H1 (cell line): ENCODE results near the gene RPS5. TPM values are rescaled to one million over a fixed set of nuclear protein-coding genes. Genes with fewer than 3 reads are reported as not detected.

Experiments used
- MAFK ChIP-seq: IDR thresholded peaks from 2 replicates; pipeline ENCODE4 v1.6.1; 2012; ENCODE audit warnings: low read depth, mild to moderate bottlenecking, improper control_type of control experiment, low read length
- SIN3A ChIP-seq, 2 experiments: IDR thresholded peaks in 1 of 2; conservative IDR thresholded peaks in 1 of 2; 2 replicates each; pipeline ENCODE4 v1.6.1; 2011 to 2012; ENCODE audit warnings: low read length in 2 of 2, improper control_type of control experiment in 1 of 2, low read depth in 1 of 2, mild to moderate bottlenecking in 1 of 2
- YY1 ChIP-seq: IDR thresholded peaks from 2 replicates; pipeline ENCODE4 v1.6.1; 2011; ENCODE audit warnings: low read depth, mild to moderate bottlenecking, low read length
- polyA plus RNA-seq, 7 experiments: library from polyadenylated mRNA; depleted of rRNA in 3 of 7; stranded (reverse) in 5 of 7; unstranded in 2 of 7; fragments of >200 nt in 5 of 7; fragments of 200-250 nt in 2 of 7; gene quantifications; 1 replicate in 5 of 7; 2 replicates in 1 of 7; 4 replicates in 1 of 7; pipeline versions ENCODE4 v1.2.1 to v1.2.3, GENCODE V29; 2011 to 2013; ENCODE audit warnings: missing spikeins in 2 of 7, mixed read lengths in 2 of 7
- total RNA-seq: library from RNA; stranded (reverse); fragmentation: NEBNext Ultra II Directional; extraction: Animal tissue kit (Norgen Biotek cat#: 25700); gene quantifications from 2 replicates; pipeline ENCODE4 v1.2.1, GENCODE V29; 2021
- TF ChIP-seq, protein P1 (sequence below): fragments of 300-600 bp; sonication (generic); IDR thresholded peaks from 2 replicates; pipeline ENCODE4 v1.7.1; 2012; ENCODE audit warnings: low read length, moderate library complexity, mild to moderate bottlenecking, inconsistent platforms; ENCODE audit not compliant: insufficient replicate concordance

The RPS5 gene
- total and polyA plus RNA-seq, 2 of the 8 experiments (the other 6 are each of a cell fraction or from before 2014, with no cell fraction given) = 1,557 to 5,731 TPM

DNA sequence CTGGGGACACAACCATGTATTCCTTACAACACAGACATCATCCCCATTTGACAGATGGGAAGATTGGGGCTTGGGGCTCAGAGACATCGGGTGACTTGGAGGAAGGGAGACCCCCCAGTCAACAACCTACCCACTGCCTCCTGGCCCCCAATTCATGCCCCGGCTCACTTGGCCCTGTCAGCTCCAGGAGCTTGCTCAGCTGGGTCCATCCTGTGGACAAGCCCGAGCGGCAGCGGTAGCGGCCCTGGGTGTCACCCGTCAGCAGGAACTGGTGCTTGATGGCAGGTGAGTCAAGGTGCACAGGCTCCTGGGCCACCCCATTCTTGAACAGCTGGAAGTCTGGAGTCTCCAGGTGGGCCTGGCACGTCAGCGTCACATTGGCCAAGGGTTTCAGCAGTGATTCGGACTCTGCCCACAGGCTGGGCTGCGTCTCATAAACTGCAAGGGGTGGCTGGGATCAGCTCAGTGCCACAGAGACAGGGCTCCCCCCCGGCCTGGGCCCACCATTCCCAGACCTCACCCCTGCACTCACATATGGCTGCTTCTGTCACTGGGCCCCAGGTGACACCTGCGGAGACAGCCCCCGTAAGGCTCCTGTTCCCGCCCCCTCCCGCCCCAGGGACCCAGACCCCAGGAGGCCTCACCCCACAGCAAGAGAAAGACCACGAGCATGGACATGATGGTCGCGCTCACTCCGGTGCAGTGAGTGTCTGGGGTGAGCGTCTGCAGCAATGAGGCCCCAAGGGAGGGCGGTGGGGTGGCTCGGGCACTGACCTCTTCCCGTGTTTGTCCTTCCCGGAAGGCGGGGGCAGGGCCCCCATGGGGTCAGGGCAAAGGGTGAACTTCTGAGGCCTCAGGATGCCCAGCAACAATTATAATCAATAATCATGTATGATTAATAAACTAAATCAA lies 34.1 kb upstream of the RPS5 start, which contains the start of gene A1BG (continued):
- TF ChIP-seq, protein P1, sequence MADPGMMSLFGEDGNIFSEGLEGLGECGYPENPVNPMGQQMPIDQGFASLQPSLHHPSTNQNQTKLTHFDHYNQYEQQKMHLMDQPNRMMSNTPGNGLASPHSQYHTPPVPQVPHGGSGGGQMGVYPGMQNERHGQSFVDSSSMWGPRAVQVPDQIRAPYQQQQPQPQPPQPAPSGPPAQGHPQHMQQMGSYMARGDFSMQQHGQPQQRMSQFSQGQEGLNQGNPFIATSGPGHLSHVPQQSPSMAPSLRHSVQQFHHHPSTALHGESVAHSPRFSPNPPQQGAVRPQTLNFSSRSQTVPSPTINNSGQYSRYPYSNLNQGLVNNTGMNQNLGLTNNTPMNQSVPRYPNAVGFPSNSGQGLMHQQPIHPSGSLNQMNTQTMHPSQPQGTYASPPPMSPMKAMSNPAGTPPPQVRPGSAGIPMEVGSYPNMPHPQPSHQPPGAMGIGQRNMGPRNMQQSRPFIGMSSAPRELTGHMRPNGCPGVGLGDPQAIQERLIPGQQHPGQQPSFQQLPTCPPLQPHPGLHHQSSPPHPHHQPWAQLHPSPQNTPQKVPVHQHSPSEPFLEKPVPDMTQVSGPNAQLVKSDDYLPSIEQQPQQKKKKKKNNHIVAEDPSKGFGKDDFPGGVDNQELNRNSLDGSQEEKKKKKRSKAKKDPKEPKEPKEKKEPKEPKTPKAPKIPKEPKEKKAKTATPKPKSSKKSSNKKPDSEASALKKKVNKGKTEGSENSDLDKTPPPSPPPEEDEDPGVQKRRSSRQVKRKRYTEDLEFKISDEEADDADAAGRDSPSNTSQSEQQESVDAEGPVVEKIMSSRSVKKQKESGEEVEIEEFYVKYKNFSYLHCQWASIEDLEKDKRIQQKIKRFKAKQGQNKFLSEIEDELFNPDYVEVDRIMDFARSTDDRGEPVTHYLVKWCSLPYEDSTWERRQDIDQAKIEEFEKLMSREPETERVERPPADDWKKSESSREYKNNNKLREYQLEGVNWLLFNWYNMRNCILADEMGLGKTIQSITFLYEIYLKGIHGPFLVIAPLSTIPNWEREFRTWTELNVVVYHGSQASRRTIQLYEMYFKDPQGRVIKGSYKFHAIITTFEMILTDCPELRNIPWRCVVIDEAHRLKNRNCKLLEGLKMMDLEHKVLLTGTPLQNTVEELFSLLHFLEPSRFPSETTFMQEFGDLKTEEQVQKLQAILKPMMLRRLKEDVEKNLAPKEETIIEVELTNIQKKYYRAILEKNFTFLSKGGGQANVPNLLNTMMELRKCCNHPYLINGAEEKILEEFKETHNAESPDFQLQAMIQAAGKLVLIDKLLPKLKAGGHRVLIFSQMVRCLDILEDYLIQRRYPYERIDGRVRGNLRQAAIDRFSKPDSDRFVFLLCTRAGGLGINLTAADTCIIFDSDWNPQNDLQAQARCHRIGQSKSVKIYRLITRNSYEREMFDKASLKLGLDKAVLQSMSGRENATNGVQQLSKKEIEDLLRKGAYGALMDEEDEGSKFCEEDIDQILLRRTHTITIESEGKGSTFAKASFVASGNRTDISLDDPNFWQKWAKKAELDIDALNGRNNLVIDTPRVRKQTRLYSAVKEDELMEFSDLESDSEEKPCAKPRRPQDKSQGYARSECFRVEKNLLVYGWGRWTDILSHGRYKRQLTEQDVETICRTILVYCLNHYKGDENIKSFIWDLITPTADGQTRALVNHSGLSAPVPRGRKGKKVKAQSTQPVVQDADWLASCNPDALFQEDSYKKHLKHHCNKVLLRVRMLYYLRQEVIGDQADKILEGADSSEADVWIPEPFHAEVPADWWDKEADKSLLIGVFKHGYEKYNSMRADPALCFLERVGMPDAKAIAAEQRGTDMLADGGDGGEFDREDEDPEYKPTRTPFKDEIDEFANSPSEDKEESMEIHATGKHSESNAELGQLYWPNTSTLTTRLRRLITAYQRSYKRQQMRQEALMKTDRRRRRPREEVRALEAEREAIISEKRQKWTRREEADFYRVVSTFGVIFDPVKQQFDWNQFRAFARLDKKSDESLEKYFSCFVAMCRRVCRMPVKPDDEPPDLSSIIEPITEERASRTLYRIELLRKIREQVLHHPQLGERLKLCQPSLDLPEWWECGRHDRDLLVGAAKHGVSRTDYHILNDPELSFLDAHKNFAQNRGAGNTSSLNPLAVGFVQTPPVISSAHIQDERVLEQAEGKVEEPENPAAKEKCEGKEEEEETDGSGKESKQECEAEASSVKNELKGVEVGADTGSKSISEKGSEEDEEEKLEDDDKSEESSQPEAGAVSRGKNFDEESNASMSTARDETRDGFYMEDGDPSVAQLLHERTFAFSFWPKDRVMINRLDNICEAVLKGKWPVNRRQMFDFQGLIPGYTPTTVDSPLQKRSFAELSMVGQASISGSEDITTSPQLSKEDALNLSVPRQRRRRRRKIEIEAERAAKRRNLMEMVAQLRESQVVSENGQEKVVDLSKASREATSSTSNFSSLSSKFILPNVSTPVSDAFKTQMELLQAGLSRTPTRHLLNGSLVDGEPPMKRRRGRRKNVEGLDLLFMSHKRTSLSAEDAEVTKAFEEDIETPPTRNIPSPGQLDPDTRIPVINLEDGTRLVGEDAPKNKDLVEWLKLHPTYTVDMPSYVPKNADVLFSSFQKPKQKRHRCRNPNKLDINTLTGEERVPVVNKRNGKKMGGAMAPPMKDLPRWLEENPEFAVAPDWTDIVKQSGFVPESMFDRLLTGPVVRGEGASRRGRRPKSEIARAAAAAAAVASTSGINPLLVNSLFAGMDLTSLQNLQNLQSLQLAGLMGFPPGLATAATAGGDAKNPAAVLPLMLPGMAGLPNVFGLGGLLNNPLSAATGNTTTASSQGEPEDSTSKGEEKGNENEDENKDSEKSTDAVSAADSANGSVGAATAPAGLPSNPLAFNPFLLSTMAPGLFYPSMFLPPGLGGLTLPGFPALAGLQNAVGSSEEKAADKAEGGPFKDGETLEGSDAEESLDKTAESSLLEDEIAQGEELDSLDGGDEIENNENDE = no peak
- TF ChIP-seq MAFK (no peak), YY1 (no peak), SIN3A (conservative IDR thresholded peaks at IDR 0.05 in 1 of 2, IDR thresholded peaks at IDR 0.05 in 1 of 2; ENCODE audit: low read depth in 1 of 2, low read length in 2 of 2) (no peak)
